DND-41 (cell line): ENCODE results near the gene MUC6.

Experiments used
- ATAC-seq: fragments of 200-7000 bp; cut with Tn5 transposase; 3 replicates; pipeline ENCODE4 v1.9.1; 2021; ENCODE audit warnings: low read depth; ENCODE audit not compliant: insufficient read depth
- DNase-seq: peaks from one replicate; pipeline ENCODE4 v3.0.0-alpha.2; 2020
- H2AFZ ChIP-seq: 2 replicates; pipeline ENCODE4 v1.6.0; 2012; ENCODE audit warnings: low read depth, low read length
- H3K27ac ChIP-seq: 2 replicates; pipeline ENCODE4 v1.5.1; 2012; ENCODE audit warnings: low read length, inconsistent platforms
- H3K27me3 ChIP-seq: fragments of 200-600 bp; sonication (generic); 2 replicates; pipeline ENCODE4 v1.6.0; 2012; ENCODE audit warnings: low read length, mild to moderate bottlenecking, inconsistent platforms; ENCODE audit not compliant: insufficient read depth, poor library complexity
- H3K36me3 ChIP-seq: 2 replicates; pipeline ENCODE4 v1.5.1; 2012; ENCODE audit warnings: low read length, inconsistent platforms; ENCODE audit not compliant: insufficient read depth
- H3K4me1 ChIP-seq: 2 replicates; pipeline ENCODE4 v1.5.1; 2012; ENCODE audit warnings: mild to moderate bottlenecking, low read length; ENCODE audit not compliant: insufficient read depth
- H3K4me2 ChIP-seq: 2 replicates; pipeline ENCODE4 v1.6.0; 2012; ENCODE audit warnings: mild to moderate bottlenecking, moderate library complexity, low read length, inconsistent platforms; ENCODE audit not compliant: insufficient read depth
- H3K4me3 ChIP-seq, 2 experiments: fragments of 200-600 bp in 1 of 2; shearing (Covaris generic) in 1 of 2; 2 replicates each; pipeline ENCODE4 v1.5.1; 2012 to 2016; ENCODE audit warnings: inconsistent platforms in 2 of 2, low read length in 2 of 2, mild to moderate bottlenecking in 2 of 2, low read depth in 1 of 2, moderate library complexity in 1 of 2
- H3K79me2 ChIP-seq: 2 replicates; pipeline ENCODE4 v1.6.0; 2012; ENCODE audit warnings: low read length, inconsistent platforms; ENCODE audit not compliant: insufficient read depth
- H3K9ac ChIP-seq: 2 replicates; pipeline ENCODE4 v1.6.0; 2012; ENCODE audit warnings: low read depth, mild to moderate bottlenecking, inconsistent platforms, low read length, moderate library complexity
- H3K9me3 ChIP-seq: 2 replicates; pipeline ENCODE4 v1.5.1; 2012; ENCODE audit warnings: low read length, moderate library complexity, mild to moderate bottlenecking, inconsistent platforms; ENCODE audit not compliant: insufficient read depth, severe bottlenecking
- H4K20me1 ChIP-seq: 2 replicates; pipeline ENCODE4 v1.6.0; 2012; ENCODE audit warnings: low read length; ENCODE audit not compliant: insufficient read depth
- CTCF ChIP-seq: IDR thresholded peaks from 2 replicates; pipeline ENCODE4 v1.5.1; 2012; ENCODE audit warnings: borderline replicate concordance, low read length, moderate library complexity, mild to moderate bottlenecking; ENCODE audit not compliant: poor library complexity, severe bottlenecking; ENCODE audit errors: extremely low read depth
- EZH2 ChIP-seq: IDR thresholded peaks from 3 replicates; pipeline ENCODE4 v1.6.1; 2012; ENCODE audit warnings: borderline replicate concordance, low read depth, mild to moderate bottlenecking, moderate library complexity, low read length, inconsistent platforms; ENCODE audit not compliant: severe bottlenecking

Gene MUC6

GRCh38 chr11:1038921-1039320, 2.4 kb upstream of the MUC6 start:
- ATAC-seq (no peak), DNase-seq (no peak)
- no peak overlapping the region for H3K4me2 ChIP-seq
- H2AFZ ChIP-seq, result no peak overlapping the region
- no peak overlapping the region for H3K4me3 ChIP-seq
- H3K9me3 ChIP-seq, result no peaks in the 10 kb centered on the region
- H3K27me3 ChIP-seq, result no peaks in the 10 kb centered on the region
- H4K20me1 ChIP-seq, result no peaks in the 10 kb centered on the region
- H3K4me1 ChIP-seq, result no peaks in the 10 kb centered on the region
- H3K79me2 ChIP-seq, result no peaks in the 10 kb centered on the region
- TF ChIP-seq EZH2, result no peak
- TF ChIP-seq CTCF, result no peak
- H3K36me3 ChIP-seq, result no peaks in the 10 kb centered on the region
- no peak overlapping the region for H3K27ac ChIP-seq
- H3K9ac ChIP-seq, result no peak overlapping the region

- H3K4me3 ChIP-seq, result no peak overlapping the region
- no peak for ATAC-seq
- no peak overlapping the region for H3K4me2 ChIP-seq
- H3K9me3 ChIP-seq, result no peaks in the 10 kb centered on the region
- no peak overlapping the region for H2AFZ ChIP-seq
- H3K9ac ChIP-seq, result no peak overlapping the region
- TF ChIP-seq CTCF (no peak), EZH2 (no peak)
- H3K79me2 ChIP-seq, result no peaks in the 10 kb centered on the region
- no peaks in the 10 kb centered on the region for H3K27me3 ChIP-seq
- no peak for DNase-seq
- no peaks in the 10 kb centered on the region for H3K4me1 ChIP-seq
- no peaks in the 10 kb centered on the region for H4K20me1 ChIP-seq
- no peaks in the 10 kb centered on the region for H3K36me3 ChIP-seq
- no peak overlapping the region for H3K27ac ChIP-seq
Observed at GRCh38 chr11:1038361-1038760, 1.8 kb upstream of the MUC6 start.

GRCh38 chr11:1037506-1038055, 1.1 kb upstream of the MUC6 start:
- H3K36me3 ChIP-seq, result no peaks in the 10 kb centered on the region
- no peaks in the 10 kb centered on the region for H3K27me3 ChIP-seq
- DNase-seq (no peak), ATAC-seq (no peak)
- no peaks in the 10 kb centered on the region for H3K4me1 ChIP-seq
- H3K4me3 ChIP-seq, result no peak overlapping the region
- H3K9ac ChIP-seq, result no peak overlapping the region
- no peaks in the 10 kb centered on the region for H3K79me2 ChIP-seq
- H2AFZ ChIP-seq, result no peak overlapping the region
- no peaks in the 10 kb centered on the region for H3K9me3 ChIP-seq
- H3K4me2 ChIP-seq, result no peak overlapping the region
- no peak overlapping the region for H3K27ac ChIP-seq
- TF ChIP-seq CTCF, result no peak
- TF ChIP-seq EZH2, result no peak
- H4K20me1 ChIP-seq, result no peaks in the 10 kb centered on the region

GRCh38 chr11:1036931-1037330, 413 bp upstream of the MUC6 start:
- Histone ChIP-seq H3K27ac (no peak overlapping the region), H3K79me2 (no peaks in the 10 kb centered on the region), H3K9ac (no peak overlapping the region), H3K4me1 (no peaks in the 10 kb centered on the region), H3K9me3 (no peaks in the 10 kb centered on the region), H3K36me3 (no peaks in the 10 kb centered on the region), H3K27me3 (no peaks in the 10 kb centered on the region), H2AFZ (no peak overlapping the region), H3K4me2 (no peak overlapping the region), H3K4me3 (no peak overlapping the region), H4K20me1 (no peaks in the 10 kb centered on the region)
- DNase-seq, result no peak
- TF ChIP-seq EZH2 (no peak), CTCF (no peak)
- ATAC-seq, result no peak
